Measurements from ENCODE around the gene SLC39A1. TPM values are rescaled to one million over a fixed set of nuclear protein-coding genes. Genes with fewer than 3 reads are reported as not detected.

The SLC39A1 gene
- total RNA-seq, 4 donors from 2014 or later = 19.9 to 80.0 (median 47.1) TPM

DNA sequence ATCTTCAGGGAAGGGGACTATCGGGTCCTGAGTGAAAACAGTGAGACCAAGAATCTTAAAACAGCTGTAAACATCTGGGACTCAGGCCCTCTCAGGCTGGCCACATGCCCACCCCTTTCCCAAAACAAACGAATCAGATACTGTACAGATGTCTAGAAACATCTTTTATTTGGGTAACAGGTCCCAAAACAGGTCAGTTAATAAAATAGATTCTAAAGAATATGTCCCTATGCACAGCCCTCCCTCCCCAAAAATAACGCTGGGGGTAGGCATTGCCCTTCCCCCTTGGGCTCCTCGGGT, 4.4 kb downstream of the SLC39A1 start:
- Histone ChIP-seq H3K9me3 (no peaks in the 10 kb centered on the region), H3K27ac (peak overlapping the region; percentile 94 to 98 (median 96)), H3K36me3 (no peaks in the 10 kb centered on the region), H3K4me1 (peaks cover 27 to 48% (median 40%) of the 10 kb centered on the region in 4 donors), H3K27me3 (no peaks in the 10 kb centered on the region), H3K4me3 (peak overlapping the region in 3 of 4 donors; percentile 86 to 98 (median 96))
- in situ Hi-C loops (cut with MboI; ENCODE audit: low pct_ligation_motif_present in 1 of 4, low pct_unique_long_range_greater_than_20kb in 1 of 4, low sequenced_read_pairs in 3 of 4) = loop anchor here in 1 of 4 donors (25.0 kb wide), 1 partner anchor 297 kb away; the partner anchor contains the start of genes ILF2 and SNAPIN
- 3 to 16% methylated on average over 3 to 4 of the region's 4 CpGs for WGBS, 2 donors (ENCODE audit: low coverage in 1 of 2)
- TF ChIP-seq POLR2AphosphoS5 (IDR thresholded peaks at IDR 0.05) (no peak), POLR2A (IDR thresholded peaks at IDR 0.05) (no peak), EP300 (IDR thresholded peaks at IDR 0.05; ENCODE audit: low read depth) (no peak)
- TF ChIP-seq, protein P1, sequence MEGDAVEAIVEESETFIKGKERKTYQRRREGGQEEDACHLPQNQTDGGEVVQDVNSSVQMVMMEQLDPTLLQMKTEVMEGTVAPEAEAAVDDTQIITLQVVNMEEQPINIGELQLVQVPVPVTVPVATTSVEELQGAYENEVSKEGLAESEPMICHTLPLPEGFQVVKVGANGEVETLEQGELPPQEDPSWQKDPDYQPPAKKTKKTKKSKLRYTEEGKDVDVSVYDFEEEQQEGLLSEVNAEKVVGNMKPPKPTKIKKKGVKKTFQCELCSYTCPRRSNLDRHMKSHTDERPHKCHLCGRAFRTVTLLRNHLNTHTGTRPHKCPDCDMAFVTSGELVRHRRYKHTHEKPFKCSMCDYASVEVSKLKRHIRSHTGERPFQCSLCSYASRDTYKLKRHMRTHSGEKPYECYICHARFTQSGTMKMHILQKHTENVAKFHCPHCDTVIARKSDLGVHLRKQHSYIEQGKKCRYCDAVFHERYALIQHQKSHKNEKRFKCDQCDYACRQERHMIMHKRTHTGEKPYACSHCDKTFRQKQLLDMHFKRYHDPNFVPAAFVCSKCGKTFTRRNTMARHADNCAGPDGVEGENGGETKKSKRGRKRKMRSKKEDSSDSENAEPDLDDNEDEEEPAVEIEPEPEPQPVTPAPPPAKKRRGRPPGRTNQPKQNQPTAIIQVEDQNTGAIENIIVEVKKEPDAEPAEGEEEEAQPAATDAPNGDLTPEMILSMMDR (IDR thresholded peaks at IDR 0.05) = no peak
- intact Hi-C loops (cut with DNase I; ENCODE audit: low total_unique reads) = no loop called here
- DNase-seq = peak; percentile 29

DNA sequence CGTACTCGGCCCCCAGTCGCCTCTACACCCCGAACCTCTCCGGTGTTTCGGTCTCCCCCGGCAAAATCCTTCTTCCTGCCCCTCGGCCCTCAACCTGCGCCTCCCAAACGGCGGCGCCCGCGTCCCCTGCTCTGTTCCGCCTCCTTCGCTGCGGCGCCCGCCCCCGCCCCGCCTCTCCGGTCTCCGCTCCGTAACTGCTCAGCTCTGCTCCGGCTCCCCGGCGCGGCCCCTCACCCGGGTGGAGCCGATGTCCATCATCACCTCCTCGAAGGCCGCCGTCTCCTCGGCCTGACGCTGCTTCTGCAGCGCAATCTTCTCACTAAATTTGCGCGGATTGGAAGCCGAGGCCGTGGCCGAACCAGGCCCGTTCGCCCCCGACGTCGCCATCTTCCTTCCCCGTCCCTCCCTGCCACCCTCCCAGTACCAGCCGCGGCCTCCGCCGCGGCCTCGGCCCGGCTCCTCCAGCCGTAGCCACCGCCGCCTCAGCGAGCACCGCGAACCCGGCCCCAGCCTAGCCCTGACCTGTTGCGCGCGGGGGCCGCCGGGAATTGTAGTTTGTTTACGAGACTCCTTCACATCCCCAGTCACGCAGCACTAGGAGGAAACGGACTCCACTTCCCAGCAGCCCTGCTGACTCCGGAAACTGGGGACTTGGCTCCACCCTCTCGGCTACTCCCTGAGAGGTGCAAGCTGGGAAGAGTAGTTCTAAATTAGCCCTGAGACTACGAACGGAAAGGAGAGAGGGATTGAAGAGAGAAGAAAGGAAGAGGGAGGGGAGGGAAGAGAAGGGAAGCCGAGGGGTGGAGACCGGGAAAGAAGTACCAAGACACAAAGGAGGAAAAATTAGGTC, 5.0 kb downstream of the SLC39A1 start, which contains the start of gene CRTC2:
Gene CRTC2, minus strand, starts transcription at position 502 of the 850 bp plus-strand sequence. Its CDS starts 115 bp downstream, at position 387.
- Histone ChIP-seq H3K27ac (peak within 1 kb of the TSS; percentile 94 to 98 (median 96)), H3K36me3 (no peaks in the 10 kb centered on the region), H3K27me3 (no peaks in the 10 kb centered on the region), H3K9me3 (no peaks in the 10 kb centered on the region), H3K4me1 (peaks cover 27 to 47% (median 38%) of the 10 kb centered on the region in 4 donors), H3K4me3 (peak within 1 kb of the TSS; percentile 79 to 98 (median 91))
- TF ChIP-seq POLR2AphosphoS5 (IDR thresholded peaks at IDR 0.05) (peak; percentile 75 to 86 (median 84)), POLR2A (IDR thresholded peaks at IDR 0.05) (peak; percentile 82), EP300 (IDR thresholded peaks at IDR 0.05; ENCODE audit: low read depth) (no peak)
- TF ChIP-seq, protein P1 (IDR thresholded peaks at IDR 0.05) = no peak
- WGBS, 2 donors (ENCODE audit: low coverage in 1 of 2) = 0% methylated on average over 17 to 67 of the region's 75 CpGs
- in situ Hi-C loops (cut with MboI; ENCODE audit: low pct_ligation_motif_present in 1 of 4, low pct_unique_long_range_greater_than_20kb in 1 of 4, low sequenced_read_pairs in 3 of 4) (loop anchor here in 1 of 4 donors (25.0 kb wide), 1 partner anchor 296 kb away; the partner anchor contains the start of genes ILF2 and SNAPIN), intact Hi-C loops (cut with DNase I; ENCODE audit: low total_unique reads) (no loop called here)
- DNase-seq = peak; percentile 99

DNA sequence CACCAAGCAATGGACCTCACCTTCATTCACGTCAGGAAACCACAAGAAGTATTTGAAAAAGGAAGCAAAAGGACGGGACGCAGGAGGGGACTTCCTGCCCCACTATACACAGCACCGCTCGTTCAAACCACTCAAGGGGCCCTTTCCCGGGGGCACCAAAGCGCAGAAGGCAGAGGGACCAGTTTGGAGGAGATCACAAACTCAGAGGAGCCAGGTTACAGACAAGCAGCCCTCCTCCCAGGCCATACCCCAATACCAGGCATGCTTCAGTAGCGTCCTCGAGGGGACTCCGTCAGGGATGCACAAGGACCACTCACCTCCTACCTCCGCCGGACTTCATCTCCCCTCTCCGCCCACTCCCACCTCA, 5.6 kb downstream of the SLC39A1 start:
- Histone ChIP-seq H3K4me3 (peak overlapping the region; percentile 79 to 98 (median 91)), H3K9me3 (no peaks in the 10 kb centered on the region), H3K36me3 (peaks cover 0 to 3% (median 0%) of the 10 kb centered on the region in 4 donors), H3K27me3 (no peaks in the 10 kb centered on the region), H3K4me1 (peaks cover 27 to 45% (median 36%) of the 10 kb centered on the region in 4 donors), H3K27ac (peak overlapping the region; percentile 94 to 98 (median 96))
- TF ChIP-seq POLR2A (IDR thresholded peaks at IDR 0.05) (no peak), POLR2AphosphoS5 (IDR thresholded peaks at IDR 0.05) (no peak), EP300 (IDR thresholded peaks at IDR 0.05; ENCODE audit: low read depth) (no peak)
- TF ChIP-seq, protein P1 (IDR thresholded peaks at IDR 0.05) = no peak
- DNase-seq = peak; percentile 46
- 0 to 1% methylated on average over 7 to 13 of the region's 13 CpGs for WGBS, 2 donors (ENCODE audit: low coverage in 1 of 2)
- intact Hi-C loops (cut with DNase I; ENCODE audit: low total_unique reads) (no loop called here), in situ Hi-C loops (cut with MboI; ENCODE audit: low pct_ligation_motif_present in 1 of 4, low pct_unique_long_range_greater_than_20kb in 1 of 4, low sequenced_read_pairs in 3 of 4) (loop anchor here in 1 of 4 donors (25.0 kb wide), 1 partner anchor 295 kb away; the partner anchor contains the start of genes ILF2 and SNAPIN)

Measured in transverse colon (tissue), 4 donors.